PFSK-1 (cell line): Measurements from ENCODE around the gene AUNIP.

ENCODE experiments used
- FOXP2 ChIP-seq: optimal IDR thresholded peaks from 2 replicates; pipeline ENCODE3; 2011; ENCODE audit warnings: borderline replicate concordance, control low read depth, inconsistent platforms; ENCODE audit not compliant: insufficient read depth; ENCODE audit errors: extremely low read length, extremely low read depth
- POLR2AphosphoS5 ChIP-seq: IDR thresholded peaks from 2 replicates; pipeline ENCODE4 v1.6.1; 2012; ENCODE audit warnings: low read depth, mild to moderate bottlenecking, control low read depth, low read length, moderate library complexity
- REST ChIP-seq, 2 experiments: IDR thresholded peaks; 2 replicates each; pipeline versions ENCODE4 v1.6.1 to v1.8.0; 2011 to 2012; ENCODE audit warnings: low read depth in 2 of 2, low read length in 2 of 2, control low read depth in 1 of 2, inconsistent platforms in 1 of 2, mild to moderate bottlenecking in 1 of 2, moderate library complexity in 1 of 2; ENCODE audit not compliant: insufficient read depth in 1 of 2
- SIN3A ChIP-seq: IDR thresholded peaks from 2 replicates; pipeline ENCODE4 v1.6.1; 2012; ENCODE audit warnings: mild to moderate bottlenecking, low read length, moderate library complexity, borderline replicate concordance; ENCODE audit not compliant: insufficient read depth
- TAF1 ChIP-seq: IDR thresholded peaks from 2 replicates; pipeline ENCODE4 v1.6.1; 2012; ENCODE audit warnings: low read length, control low read depth, borderline replicate concordance; ENCODE audit not compliant: insufficient read depth

The AUNIP gene

GRCh38 chr1:25906644-25907300 lies 47.5 kb upstream of the AUNIP start:
- TF ChIP-seq REST (IDR thresholded peaks at IDR 0.05; ENCODE audit: insufficient read depth in 1 of 2, low read depth in 2 of 2, low read length in 2 of 2) (no peak), POLR2AphosphoS5 (no peak), TAF1 (no peak), FOXP2 (no peak), SIN3A (no peak)

DNA sequence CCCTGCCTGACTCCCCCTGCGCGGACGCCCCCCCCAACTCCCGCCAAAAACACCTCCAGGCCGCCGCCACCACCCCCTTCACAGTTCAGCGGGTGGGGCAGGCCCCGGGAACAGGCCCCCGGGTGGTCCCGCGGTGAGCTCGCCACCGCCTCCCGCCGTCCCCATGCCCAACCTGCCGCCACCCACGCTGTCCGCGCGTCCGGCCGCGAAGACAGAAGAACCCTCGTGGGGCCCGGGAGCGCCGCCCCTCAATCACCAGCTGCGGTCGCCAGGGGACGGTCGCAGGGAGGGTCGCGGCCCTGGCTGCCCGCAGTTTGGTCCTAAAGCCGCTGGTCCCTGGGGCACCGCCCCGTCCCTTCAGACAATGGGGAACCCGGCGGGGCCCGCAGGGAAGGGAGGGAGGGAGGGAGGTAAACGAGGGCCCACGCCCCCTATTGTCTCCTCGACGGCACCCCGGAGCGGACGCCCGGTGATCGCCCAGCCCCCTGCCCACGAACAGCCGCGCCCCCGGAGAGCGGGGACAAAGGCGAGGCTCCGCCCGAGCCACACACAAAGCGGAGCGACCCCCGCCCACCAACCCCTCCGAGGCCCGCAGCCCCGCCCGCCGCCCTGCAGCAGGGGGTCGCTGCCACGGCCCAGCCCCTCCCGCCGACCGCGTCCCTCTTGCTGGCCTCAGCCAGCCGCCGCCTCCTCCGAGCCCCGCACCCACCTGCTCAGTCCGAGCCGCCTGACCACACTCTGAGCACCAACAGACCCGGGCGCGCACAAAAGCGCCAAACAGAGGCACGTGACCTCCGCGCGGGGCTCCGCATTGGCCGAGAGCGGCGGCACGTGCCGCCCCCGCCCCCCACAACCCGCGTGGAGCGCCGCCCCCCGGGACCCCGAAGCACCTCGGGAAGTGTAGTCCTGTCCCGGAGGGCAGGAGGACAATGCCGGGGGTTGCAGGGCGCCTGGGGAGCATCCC lies 46.7 kb upstream of the AUNIP start, which contains the start of gene STMN1:
Gene STMN1 (minus strand): TSS at position 740 of the 964 bp plus-strand sequence. CDS start 1,743 bp downstream, outside the sequence.
- peak; percentile 82 for TF ChIP-seq POLR2AphosphoS5
- peak; percentile 58 for TF ChIP-seq FOXP2
- TF ChIP-seq REST (IDR thresholded peaks at IDR 0.05; ENCODE audit: insufficient read depth in 1 of 2, low read depth in 2 of 2, low read length in 2 of 2), result 0 out of 4 replicates have a peak, but pooled peaks of 1 of the 2 experiments have one; percentile 11
- peak; percentile 81; the same call in 1 of the 2 replicates for TF ChIP-seq TAF1
- TF ChIP-seq SIN3A, result no peak

DNA sequence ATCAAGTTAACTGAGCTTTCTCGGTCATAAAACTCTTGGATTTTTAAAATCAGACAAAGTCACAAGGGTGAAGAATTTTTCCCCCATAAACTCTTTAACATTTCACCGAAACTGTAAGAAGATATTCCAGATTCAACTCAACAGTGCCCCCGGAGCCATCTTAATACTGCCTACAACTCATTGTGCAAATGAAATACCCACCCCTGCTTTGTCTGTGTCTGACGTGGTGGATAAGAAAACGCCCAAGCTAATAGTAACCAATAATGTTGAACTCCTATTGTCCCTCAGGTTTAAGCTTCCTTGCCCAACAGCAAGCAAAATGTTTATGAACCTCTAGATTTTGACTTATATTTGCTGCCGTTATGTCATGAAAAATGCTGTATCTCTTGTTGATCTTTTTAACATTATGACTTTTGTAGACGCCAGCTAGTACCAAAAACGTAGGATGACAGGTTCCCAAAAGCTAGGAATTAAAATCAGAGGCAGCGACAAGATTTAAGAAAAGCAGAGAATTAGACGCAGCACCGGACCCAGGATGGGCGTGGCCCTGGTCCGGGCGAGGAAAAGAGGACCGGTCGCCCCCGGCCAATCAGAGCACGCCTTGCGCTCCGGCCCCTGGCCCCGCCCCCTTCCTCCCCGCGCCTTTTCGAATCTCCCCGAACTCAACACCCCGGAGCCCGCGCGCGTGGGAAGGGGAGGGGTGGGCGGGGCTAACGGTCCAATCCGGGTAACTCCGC lies 45.9 kb upstream of the AUNIP start:
- TF ChIP-seq POLR2AphosphoS5, result 0 out of 2 replicates have a peak, but pooled peaks have one; percentile 33
- TF ChIP-seq SIN3A, result peak; percentile 59; the same call in 1 of the 2 replicates
- no peak for TF ChIP-seq FOXP2
- 0 out of 2 replicates have a peak, but pooled peaks have one; percentile 15 for TF ChIP-seq TAF1
- no peak for TF ChIP-seq REST (IDR thresholded peaks at IDR 0.05; ENCODE audit: insufficient read depth in 1 of 2, low read depth in 2 of 2, low read length in 2 of 2)

GRCh38 chr1:25903986-25904385 lies 44.7 kb upstream of the AUNIP start:
- TF ChIP-seq FOXP2 (no peak), REST (IDR thresholded peaks at IDR 0.05; ENCODE audit: insufficient read depth in 1 of 2, low read depth in 2 of 2, low read length in 2 of 2) (no peak), SIN3A (no peak)
